NT2/D1 (cell line): ENCODE results near the gene LRRC45.

Source experiments
- DNase-seq: peaks from one replicate; pipeline ENCODE4 v3.0.0-alpha.2; 2011; ENCODE audit warnings: low read depth, low spot score
- H3K27me3 ChIP-seq: 2 replicates; pipeline ENCODE4 v1.6.0; 2011; ENCODE audit warnings: mild to moderate bottlenecking; ENCODE audit not compliant: insufficient read length, insufficient read depth
- H3K36me3 ChIP-seq: 2 replicates; pipeline ENCODE4 v1.6.1; 2011; ENCODE audit warnings: mild to moderate bottlenecking, low read length, mixed read lengths; ENCODE audit not compliant: insufficient read depth, insufficient read length
- H3K4me1 ChIP-seq: 2 replicates; pipeline ENCODE4 v1.5.1; 2011; ENCODE audit not compliant: insufficient read depth, insufficient read length
- H3K4me3 ChIP-seq: 2 replicates; pipeline ENCODE4 v1.5.1; 2011; ENCODE audit warnings: low read depth; ENCODE audit not compliant: insufficient read length
- H3K9ac ChIP-seq: 2 replicates; pipeline ENCODE4 v1.6.0; 2011; ENCODE audit warnings: low read depth; ENCODE audit not compliant: insufficient read length
- H3K9me3 ChIP-seq: 2 replicates; pipeline ENCODE4 v1.5.1; 2011; ENCODE audit warnings: mild to moderate bottlenecking, low read length; ENCODE audit not compliant: insufficient read depth
- SUZ12 ChIP-seq: IDR thresholded peaks from 2 replicates; pipeline ENCODE4 v1.6.1; 2011; ENCODE audit not compliant: insufficient read length, insufficient read depth; ENCODE audit errors: extremely low read depth
- YY1 ChIP-seq: IDR thresholded peaks from 2 replicates; pipeline ENCODE4 v1.6.1; 2011; ENCODE audit not compliant: insufficient read length, insufficient read depth
- ZNF274 ChIP-seq: IDR thresholded peaks from 2 replicates; pipeline ENCODE4 v1.6.1; 2011; ENCODE audit warnings: mild to moderate bottlenecking, low read depth, low read length

Gene LRRC45

GRCh38 chr17:82052638-82053059, 29.5 kb downstream of the LRRC45 start:
- peaks cover 26% of the 10 kb centered on the region for H3K4me1 ChIP-seq
- H3K27me3 ChIP-seq = peaks cover 3% of the 10 kb centered on the region
- no peak for DNase-seq
- H3K36me3 ChIP-seq = peaks cover 76% of the 10 kb centered on the region
- H3K9me3 ChIP-seq = no peaks in the 10 kb centered on the region
- H3K4me3 ChIP-seq = peak overlapping the region; percentile 97
- H3K9ac ChIP-seq = peak overlapping the region; percentile 96
- TF ChIP-seq YY1 (no peak), ZNF274 (no peak), SUZ12 (no peak)

- peaks cover 26% of the 10 kb centered on the region for H3K4me1 ChIP-seq
- H3K9ac ChIP-seq = peak overlapping the region; percentile 96
- H3K9me3 ChIP-seq = no peaks in the 10 kb centered on the region
- H3K36me3 ChIP-seq = peaks cover 76% of the 10 kb centered on the region
- H3K27me3 ChIP-seq = peaks cover 3% of the 10 kb centered on the region
- TF ChIP-seq SUZ12 (no peak), YY1 (no peak), ZNF274 (no peak)
- peak overlapping the region; percentile 97 for H3K4me3 ChIP-seq
- DNase-seq = no peak
These were observed 30.0 kb downstream of the LRRC45 start for GRCh38 chr17:82053130-82053529.

DNA sequence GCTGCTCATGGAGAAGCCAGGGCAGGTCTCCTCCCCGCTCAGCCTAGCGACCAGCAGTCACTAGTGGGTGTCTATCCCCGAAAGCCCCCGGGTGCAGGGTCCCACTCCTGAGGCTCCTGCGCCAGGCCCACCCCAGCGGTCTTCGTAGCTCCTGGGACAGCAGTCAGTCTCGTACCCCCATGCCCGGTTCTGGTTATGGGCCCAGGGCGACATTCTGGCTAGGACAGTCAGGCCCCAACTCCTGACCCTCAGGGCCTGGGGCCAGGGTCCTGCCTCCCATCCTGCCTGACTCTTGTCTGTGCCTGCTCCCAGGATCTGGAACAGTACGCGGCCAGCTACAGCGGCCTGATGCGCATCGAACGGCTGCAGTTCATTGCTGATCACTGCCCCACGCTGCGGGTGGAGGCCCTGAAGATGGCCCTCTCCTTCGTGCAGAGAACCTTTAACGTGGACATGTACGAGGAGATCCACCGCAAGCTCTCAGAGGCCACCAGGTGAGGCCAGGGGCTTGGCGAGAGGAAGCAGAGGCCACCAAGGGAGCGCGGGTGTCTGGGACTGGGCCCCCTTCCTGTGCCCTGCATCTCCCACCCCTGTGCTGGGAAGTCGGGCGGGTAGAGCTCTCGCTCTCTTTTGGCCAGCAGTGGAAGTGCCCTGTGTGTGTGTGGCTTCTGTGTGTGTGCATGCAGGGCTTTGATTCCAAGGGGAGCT, 30.6 kb downstream of the LRRC45 start:
- TF ChIP-seq ZNF274 (no peak), SUZ12 (no peak), YY1 (no peak)
- Histone ChIP-seq H3K4me3 (no peak overlapping the region), H3K9ac (peak overlapping the region; percentile 96), H3K4me1 (peaks cover 29% of the 10 kb centered on the region), H3K9me3 (no peaks in the 10 kb centered on the region), H3K36me3 (peaks cover 76% of the 10 kb centered on the region), H3K27me3 (peaks cover 3% of the 10 kb centered on the region)
- no peak for DNase-seq

DNA sequence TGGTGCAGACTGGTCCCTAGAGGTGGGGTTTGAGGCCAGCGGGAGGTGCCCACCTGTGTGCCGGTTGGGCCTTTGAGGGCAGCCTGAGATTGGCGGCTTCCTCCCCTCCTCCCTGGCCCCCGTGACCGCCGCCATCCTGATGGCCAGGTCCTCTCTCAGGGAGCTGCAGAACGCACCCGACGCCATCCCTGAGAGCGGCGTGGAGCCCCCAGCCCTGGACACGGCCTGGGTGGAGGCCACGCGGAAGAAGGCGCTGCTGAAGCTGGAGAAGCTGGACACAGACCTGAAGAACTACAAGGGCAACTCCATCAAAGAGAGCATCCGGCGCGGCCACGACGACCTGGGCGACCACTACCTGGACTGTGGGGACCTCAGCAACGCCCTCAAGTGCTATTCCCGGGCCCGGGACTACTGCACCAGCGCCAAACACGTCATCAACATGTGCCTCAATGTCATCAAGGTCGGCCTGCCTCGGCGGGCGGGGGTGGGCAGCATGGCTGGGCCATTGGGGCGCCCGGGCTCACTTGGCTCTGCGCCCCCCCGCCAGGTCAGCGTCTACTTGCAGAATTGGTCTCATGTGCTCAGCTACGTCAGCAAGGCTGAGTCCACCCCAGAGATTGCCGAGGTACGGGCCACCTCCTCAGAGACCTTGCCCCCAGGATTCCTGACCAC, 31.4 kb downstream of the LRRC45 start:
- no peak overlapping the region for H3K9ac ChIP-seq
- TF ChIP-seq YY1 = no peak
- no peak for TF ChIP-seq SUZ12
- TF ChIP-seq ZNF274 = no peak
- H3K4me1 ChIP-seq = peaks cover 29% of the 10 kb centered on the region

GRCh38 chr17:82055023-82055964, 32.2 kb downstream of the LRRC45 start:
- Histone ChIP-seq H3K27me3 (peaks cover 3% of the 10 kb centered on the region), H3K9ac (peak overlapping the region; percentile 50), H3K36me3 (peaks cover 76% of the 10 kb centered on the region), H3K9me3 (no peaks in the 10 kb centered on the region), H3K4me1 (peaks cover 26% of the 10 kb centered on the region), H3K4me3 (no peak overlapping the region)
- no peak for DNase-seq
- no peak for TF ChIP-seq SUZ12

More for the DNA sequence above, 31.4 kb downstream of the LRRC45 start:
- DNase-seq = no peak
- peaks cover 3% of the 10 kb centered on the region for H3K27me3 ChIP-seq
- H3K36me3 ChIP-seq = peaks cover 76% of the 10 kb centered on the region
- H3K4me3 ChIP-seq = no peak overlapping the region
- no peaks in the 10 kb centered on the region for H3K9me3 ChIP-seq

- Histone ChIP-seq H3K9me3 (no peaks in the 10 kb centered on the region), H3K27me3 (no peaks in the 10 kb centered on the region), H3K9ac (peak overlapping the region; percentile 50), H3K4me3 (no peak overlapping the region), H3K36me3 (peaks cover 82% of the 10 kb centered on the region), H3K4me1 (peaks cover 18% of the 10 kb centered on the region)
- DNase-seq = no peak
- TF ChIP-seq YY1 = no peak
- TF ChIP-seq ZNF274 = no peak
- TF ChIP-seq SUZ12 = no peak
These were observed 33.0 kb downstream of the LRRC45 start for GRCh38 chr17:82055965-82056728.
